ENCODE results near the gene SSH2.

GRCh38 chr17:29594519-29595090, 335.4 kb downstream of the SSH2 start:
- no peak for TF ChIP-seq POLR2AphosphoS5 (IDR thresholded peaks at IDR 0.05)
- no peak for TF ChIP-seq CTCF (IDR thresholded peaks at IDR 0.05)
